HepG2 (cell line): ENCODE data around the gene TMEM11. TPM values are rescaled to one million over a fixed set of nuclear protein-coding genes. Genes with fewer than 3 reads are reported as not detected.

Source experiments
- ATAC-seq: fragments of 200-7000 bp; cut with Tn5 transposase; 3 replicates; pipeline ENCODE4 v1.9.1; 2020; ENCODE audit warnings: mild to moderate bottlenecking, moderate library complexity
- BruUV-seq: library from RNA; stranded (reverse); fragments of 400-500 nt; replicated peaks from 2 replicates; lab custom pipeline; 2021; lab: Mats Ljungman, UMichigan
- CTCF ChIA-PET: fragments of 300-600 bp; formaldehyde crosslinking; extraction: SDS; loops from one replicate; lab custom pipeline; 2021; ENCODE audit warnings: low total read pairs, inconsistent platforms, low intra/inter-chr PET ratio; lab: Yijun Ruan, JAX
- POLR2A ChIA-PET: fragments of 350-600 bp; sonication (Branson Sonifier 250); formaldehyde crosslinking; loops from one replicate; lab custom pipeline; 2020; ENCODE audit warnings: antibody characterized with exemption, inconsistent platforms; lab: Yijun Ruan, JAX
- DNase-seq: peaks from one replicate; pipeline ENCODE4 v3.0.0-alpha.2; 2015; ENCODE audit warnings: low spot score
- FAIRE-seq: peaks from 3 replicates; lab custom pipeline; 2011; peaks lifted over from hg19 to GRCh38; lab: Jason Lieb, UNC
- H2AFZ ChIP-seq: one replicate; pipeline ENCODE4 v1.6.1; 2011; ENCODE audit warnings: low read length, inconsistent platforms
- H3K27ac ChIP-seq: fragments of 300-600 bp; 3 replicates; pipeline ENCODE4 v1.8.0; 2011; ENCODE audit warnings: mixed run types, mild to moderate bottlenecking, mixed read lengths, low read length, inconsistent platforms; ENCODE audit not compliant: insufficient read depth; ENCODE audit errors: extremely low read length
- H3K27me3 ChIP-seq, 2 experiments: fragments of 200-600 bp in 1 of 2; 2 replicates in 1 of 2; 3 replicates in 1 of 2; pipeline versions ENCODE4 v1.6.0 to v1.8.0; 2011; ENCODE audit warnings: low read length in 2 of 2, mild to moderate bottlenecking in 2 of 2, moderate library complexity in 2 of 2, inconsistent platforms in 1 of 2; ENCODE audit not compliant: insufficient read depth in 2 of 2, control insufficient read depth in 1 of 2
- H3K36me3 ChIP-seq, 2 experiments: fragments of 200-600 bp in 1 of 2; replicated peaks in 1 of 2; 2 replicates in 1 of 2; 3 replicates in 1 of 2; pipeline versions ENCODE4 v1.5.1 to v1.8.0; 2011; ENCODE audit warnings: low read length in 2 of 2, inconsistent platforms in 1 of 2; ENCODE audit not compliant: insufficient read depth in 2 of 2, control insufficient read depth in 1 of 2
- H3K4me1 ChIP-seq: 2 replicates; pipeline ENCODE4 v1.5.1; 2012; ENCODE audit warnings: low read length, inconsistent platforms; ENCODE audit not compliant: insufficient read depth
- H3K4me2 ChIP-seq: 2 replicates; pipeline ENCODE4 v1.6.0; 2011; ENCODE audit warnings: low read depth, low read length, inconsistent platforms
- H3K4me3 ChIP-seq, 3 experiments: fragments of 200-600 bp in 1 of 3; sonication (generic), shearing (Covaris generic) in 1 of 3; replicated peaks in 1 of 3; 2 replicates each; pipeline ENCODE4 v1.5.1; 2011 to 2016; ENCODE audit warnings: low read length in 3 of 3, inconsistent platforms in 2 of 3, low read depth in 2 of 3, mild to moderate bottlenecking in 2 of 3, control low read depth in 1 of 3, mixed read lengths in 1 of 3; ENCODE audit not compliant: insufficient read depth in 1 of 3
- H3K79me2 ChIP-seq: one replicate; pipeline ENCODE4 v1.6.1; 2011; ENCODE audit warnings: low read length, inconsistent platforms; ENCODE audit not compliant: insufficient read depth
- H3K9ac ChIP-seq: 2 replicates; pipeline ENCODE4 v1.6.0; 2011; ENCODE audit warnings: mild to moderate bottlenecking, low read depth, low read length, inconsistent platforms; ENCODE audit not compliant: insufficient read depth
- H3K9me3 ChIP-seq: 2 replicates; pipeline ENCODE4 v1.5.1; 2012; ENCODE audit warnings: mild to moderate bottlenecking, low read length
- H4K20me1 ChIP-seq: 2 replicates; pipeline ENCODE4 v1.6.0; 2011; ENCODE audit warnings: inconsistent platforms, mild to moderate bottlenecking, low read length, moderate library complexity; ENCODE audit not compliant: insufficient read depth
- ZNF546 ChIP-seq: sonication (generic); formaldehyde crosslinking; conservative IDR thresholded peaks from 2 replicates; pipeline ENCODE4 v1.8.1; 2023; ENCODE audit warnings: mild to moderate bottlenecking, missing genetic modification reagents
- ZNF572 ChIP-seq: sonication (generic); formaldehyde crosslinking; IDR thresholded peaks from 2 replicates; pipeline ENCODE4 v1.5.1; 2020; ENCODE audit warnings: mild to moderate bottlenecking, missing genetic modification reagents
- whole genome bisulfite sequencing: methylation state at CpG from one replicate; pipeline ENCODE4 v1.1.6; 2017; ENCODE audit warnings: low lambda C conversion rate; 5-methylcytosine and 5-hydroxymethylcytosine counted together
- in situ Hi-C: cut with HindIII; loops from 2 replicates; pipeline ENCODE4 v1.10.0; 2017; ENCODE audit warnings: low pct_unique_long_range_greater_than_20kb; ENCODE audit not compliant: extremely low pct_ligation_motif_present
- intact Hi-C: fragments of 100-400 bp; cut with micrococcal nuclease; formaldehyde crosslinking; loops from one replicate; pipeline ENCODE4 v1.10.0; 2022; ENCODE audit not compliant: unreplicated experiment
- polyA plus RNA-seq, 8 experiments: library from polyadenylated mRNA; depleted of rRNA in 3 of 8; stranded (reverse) in 7 of 8; unstranded in 1 of 8; fragments of >200 nt; fragmentation: Illumina TruSeq in 4 of 8; extraction: Trizol in 4 of 8; gene quantifications; 2 replicates each; pipeline versions ENCODE4 v1.2.1 to v1.2.3, GENCODE V29; 2011 to 2016; ENCODE audit warnings: low read depth in 4 of 8, missing spikeins in 1 of 8, mixed read lengths in 1 of 8; ENCODE audit not compliant: insufficient read depth in 1 of 8
- total RNA-seq, 5 experiments: library from RNA; depleted of rRNA; stranded (reverse); fragments of >200 nt; fragmentation: Illumina TruSeq; extraction: Trizol; gene quantifications; 2 replicates each; pipeline ENCODE4 v1.2.3, GENCODE V29; 2016; ENCODE audit warnings: low read depth in 1 of 5
- TF ChIP-seq, protein P1 (sequence below): sonication (generic); formaldehyde crosslinking; IDR thresholded peaks from 2 replicates; pipeline ENCODE4 v1.4.0; 2020; ENCODE audit warnings: missing genetic modification reagents
- TF ChIP-seq, protein P2 (sequence below): sonication (generic); formaldehyde crosslinking; IDR thresholded peaks from 2 replicates; pipeline ENCODE4 v1.4.0; 2020; ENCODE audit warnings: mild to moderate bottlenecking, missing genetic modification reagents
- TF ChIP-seq, protein P3 (sequence below): sonication (generic); formaldehyde crosslinking; IDR thresholded peaks from 2 replicates; pipeline ENCODE4 v1.5.1; 2020; ENCODE audit warnings: mild to moderate bottlenecking, moderate library complexity, missing genetic modification reagents

The TMEM11 gene
- total and polyA plus RNA-seq, 2 of the 13 experiments (the other 11 are each of a cell fraction or from before 2014, with no cell fraction given), result 18.7 to 35.0 TPM

- TF ChIP-seq ZNF546 (CRISPR knock-in tag), result no peak
- TF ChIP-seq, protein P1, sequence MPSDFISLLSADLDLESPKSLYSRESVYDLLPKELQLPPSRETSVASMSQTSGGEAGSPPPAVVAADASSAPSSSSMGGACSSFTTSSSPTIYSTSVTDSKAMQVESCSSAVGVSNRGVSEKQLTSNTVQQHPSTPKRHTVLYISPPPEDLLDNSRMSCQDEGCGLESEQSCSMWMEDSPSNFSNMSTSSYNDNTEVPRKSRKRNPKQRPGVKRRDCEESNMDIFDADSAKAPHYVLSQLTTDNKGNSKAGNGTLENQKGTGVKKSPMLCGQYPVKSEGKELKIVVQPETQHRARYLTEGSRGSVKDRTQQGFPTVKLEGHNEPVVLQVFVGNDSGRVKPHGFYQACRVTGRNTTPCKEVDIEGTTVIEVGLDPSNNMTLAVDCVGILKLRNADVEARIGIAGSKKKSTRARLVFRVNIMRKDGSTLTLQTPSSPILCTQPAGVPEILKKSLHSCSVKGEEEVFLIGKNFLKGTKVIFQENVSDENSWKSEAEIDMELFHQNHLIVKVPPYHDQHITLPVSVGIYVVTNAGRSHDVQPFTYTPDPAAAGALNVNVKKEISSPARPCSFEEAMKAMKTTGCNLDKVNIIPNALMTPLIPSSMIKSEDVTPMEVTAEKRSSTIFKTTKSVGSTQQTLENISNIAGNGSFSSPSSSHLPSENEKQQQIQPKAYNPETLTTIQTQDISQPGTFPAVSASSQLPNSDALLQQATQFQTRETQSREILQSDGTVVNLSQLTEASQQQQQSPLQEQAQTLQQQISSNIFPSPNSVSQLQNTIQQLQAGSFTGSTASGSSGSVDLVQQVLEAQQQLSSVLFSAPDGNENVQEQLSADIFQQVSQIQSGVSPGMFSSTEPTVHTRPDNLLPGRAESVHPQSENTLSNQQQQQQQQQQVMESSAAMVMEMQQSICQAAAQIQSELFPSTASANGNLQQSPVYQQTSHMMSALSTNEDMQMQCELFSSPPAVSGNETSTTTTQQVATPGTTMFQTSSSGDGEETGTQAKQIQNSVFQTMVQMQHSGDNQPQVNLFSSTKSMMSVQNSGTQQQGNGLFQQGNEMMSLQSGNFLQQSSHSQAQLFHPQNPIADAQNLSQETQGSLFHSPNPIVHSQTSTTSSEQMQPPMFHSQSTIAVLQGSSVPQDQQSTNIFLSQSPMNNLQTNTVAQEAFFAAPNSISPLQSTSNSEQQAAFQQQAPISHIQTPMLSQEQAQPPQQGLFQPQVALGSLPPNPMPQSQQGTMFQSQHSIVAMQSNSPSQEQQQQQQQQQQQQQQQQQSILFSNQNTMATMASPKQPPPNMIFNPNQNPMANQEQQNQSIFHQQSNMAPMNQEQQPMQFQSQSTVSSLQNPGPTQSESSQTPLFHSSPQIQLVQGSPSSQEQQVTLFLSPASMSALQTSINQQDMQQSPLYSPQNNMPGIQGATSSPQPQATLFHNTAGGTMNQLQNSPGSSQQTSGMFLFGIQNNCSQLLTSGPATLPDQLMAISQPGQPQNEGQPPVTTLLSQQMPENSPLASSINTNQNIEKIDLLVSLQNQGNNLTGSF (CRISPR knock-in tag), result no peak
- TF ChIP-seq ZNF572, result no peak
These were observed 27.4 kb downstream of the TMEM11 start (continued) for GRCh38 chr17:21186399-21187187.

DNA sequence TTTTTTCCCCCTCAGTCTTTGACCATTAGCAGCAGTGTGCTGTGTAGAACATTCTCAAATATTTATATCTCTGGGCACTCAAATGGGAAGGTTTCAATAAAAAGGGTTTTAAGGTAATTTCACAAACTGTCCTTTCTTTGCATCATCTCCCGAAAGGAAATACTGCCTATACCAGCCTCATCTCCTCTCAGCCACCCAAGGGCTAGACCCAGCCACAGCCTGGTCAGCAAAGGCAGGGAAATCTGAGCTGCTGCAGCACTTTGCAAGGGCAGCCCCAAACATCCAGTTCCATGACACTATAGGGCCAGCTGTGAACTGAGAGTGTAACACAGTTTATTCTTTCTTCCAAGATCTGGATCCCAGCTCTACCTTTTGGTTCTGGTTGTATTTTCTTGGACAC is 28.9 kb downstream of the TMEM11 start:
- Histone ChIP-seq H3K27ac (no peak overlapping the region), H3K79me2 (no peaks in the 10 kb centered on the region), H3K27me3 (no peaks in the 10 kb centered on the region), H3K4me2 (no peak overlapping the region), H3K9me3 (no peaks in the 10 kb centered on the region), H2AFZ (no peak overlapping the region), H3K4me1 (peaks cover 9% of the 10 kb centered on the region), H3K9ac (no peak overlapping the region), H3K4me3 (no peak overlapping the region), H3K36me3 (peaks cover 7 to 41% of the 10 kb centered on the region in 2 experiments; a peak in 4 of 5 replicates), H4K20me1 (no peaks in the 10 kb centered on the region)
- DNase-seq, result no peak
- 95% methylated on average over 1 of the region's 1 CpG for WGBS
- FAIRE-seq, result no peak
- POLR2A ChIA-PET, result no interaction called here
- in situ Hi-C loops (no loop called here), intact Hi-C loops (no loop called here)
- CTCF ChIA-PET, result no interaction called here
- ATAC-seq, result no peak
- BruUV-seq, result no TSS peak
- TF ChIP-seq, protein P2, sequence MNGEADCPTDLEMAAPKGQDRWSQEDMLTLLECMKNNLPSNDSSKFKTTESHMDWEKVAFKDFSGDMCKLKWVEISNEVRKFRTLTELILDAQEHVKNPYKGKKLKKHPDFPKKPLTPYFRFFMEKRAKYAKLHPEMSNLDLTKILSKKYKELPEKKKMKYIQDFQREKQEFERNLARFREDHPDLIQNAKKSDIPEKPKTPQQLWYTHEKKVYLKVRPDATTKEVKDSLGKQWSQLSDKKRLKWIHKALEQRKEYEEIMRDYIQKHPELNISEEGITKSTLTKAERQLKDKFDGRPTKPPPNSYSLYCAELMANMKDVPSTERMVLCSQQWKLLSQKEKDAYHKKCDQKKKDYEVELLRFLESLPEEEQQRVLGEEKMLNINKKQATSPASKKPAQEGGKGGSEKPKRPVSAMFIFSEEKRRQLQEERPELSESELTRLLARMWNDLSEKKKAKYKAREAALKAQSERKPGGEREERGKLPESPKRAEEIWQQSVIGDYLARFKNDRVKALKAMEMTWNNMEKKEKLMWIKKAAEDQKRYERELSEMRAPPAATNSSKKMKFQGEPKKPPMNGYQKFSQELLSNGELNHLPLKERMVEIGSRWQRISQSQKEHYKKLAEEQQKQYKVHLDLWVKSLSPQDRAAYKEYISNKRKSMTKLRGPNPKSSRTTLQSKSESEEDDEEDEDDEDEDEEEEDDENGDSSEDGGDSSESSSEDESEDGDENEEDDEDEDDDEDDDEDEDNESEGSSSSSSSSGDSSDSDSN (CRISPR knock-in tag), result no peak
- TF ChIP-seq, protein P3, sequence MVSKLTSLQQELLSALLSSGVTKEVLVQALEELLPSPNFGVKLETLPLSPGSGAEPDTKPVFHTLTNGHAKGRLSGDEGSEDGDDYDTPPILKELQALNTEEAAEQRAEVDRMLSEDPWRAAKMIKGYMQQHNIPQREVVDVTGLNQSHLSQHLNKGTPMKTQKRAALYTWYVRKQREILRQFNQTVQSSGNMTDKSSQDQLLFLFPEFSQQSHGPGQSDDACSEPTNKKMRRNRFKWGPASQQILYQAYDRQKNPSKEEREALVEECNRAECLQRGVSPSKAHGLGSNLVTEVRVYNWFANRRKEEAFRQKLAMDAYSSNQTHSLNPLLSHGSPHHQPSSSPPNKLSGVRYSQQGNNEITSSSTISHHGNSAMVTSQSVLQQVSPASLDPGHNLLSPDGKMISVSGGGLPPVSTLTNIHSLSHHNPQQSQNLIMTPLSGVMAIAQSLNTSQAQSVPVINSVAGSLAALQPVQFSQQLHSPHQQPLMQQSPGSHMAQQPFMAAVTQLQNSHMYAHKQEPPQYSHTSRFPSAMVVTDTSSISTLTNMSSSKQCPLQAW, result no peak
